Activated CD4-positive, alpha-beta T cell treated with anti-CD3 and anti-CD28 coated beads for 1 hour (primary cell): ENCODE results near the gene CDH3.
"Not testable (repeated sequence)": the region's sequence is repeated elsewhere in the genome, so short reads cannot be mapped to it uniquely, and the experiment has no call there.

ENCODE experiments used
- DNase-seq: peaks from one replicate; pipeline ENCODE4 v3.0.0-alpha.2; 2020

CDH3 gene

DNA sequence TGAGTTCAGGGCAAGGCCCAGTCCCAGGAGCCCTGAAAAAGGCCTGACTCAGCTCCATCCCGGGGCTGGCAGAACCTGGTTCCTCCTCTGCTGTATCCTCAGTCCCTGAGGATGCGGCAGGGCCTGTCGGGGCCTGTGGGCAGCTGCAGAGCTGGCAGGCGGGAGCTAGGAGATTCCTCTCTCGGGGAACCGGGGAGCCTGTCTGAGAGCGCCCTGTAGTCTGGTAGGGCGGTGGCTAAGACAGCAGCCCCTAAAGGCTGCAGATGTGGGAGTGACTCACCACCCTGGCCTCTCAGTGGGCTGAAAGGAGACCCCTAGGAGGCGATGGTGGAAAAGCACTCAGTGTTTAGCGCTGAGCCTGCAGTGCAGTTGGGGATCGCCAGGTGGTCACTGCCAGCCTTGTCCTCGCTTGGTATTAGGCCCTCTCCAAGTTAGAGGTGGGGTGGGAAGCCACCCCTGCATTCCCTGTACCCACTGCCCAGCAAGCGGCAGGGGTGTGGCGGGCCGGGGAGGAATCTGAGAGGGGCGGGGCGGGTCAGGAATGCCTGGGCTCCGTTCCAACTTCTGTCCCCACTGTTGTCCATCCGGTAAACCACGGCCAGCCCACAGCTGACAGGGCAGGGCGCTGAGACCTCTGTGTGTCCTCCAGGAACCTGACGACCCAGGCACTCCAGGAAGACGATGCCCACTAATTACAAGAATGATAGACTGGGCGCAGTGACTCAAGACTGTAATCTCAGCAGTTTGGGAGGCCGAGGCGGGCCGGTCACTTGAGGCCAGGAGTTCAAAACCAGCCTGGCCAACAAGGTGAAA, 62.4 kb downstream of the CDH3 start:
- DNase-seq = no peak

DNA sequence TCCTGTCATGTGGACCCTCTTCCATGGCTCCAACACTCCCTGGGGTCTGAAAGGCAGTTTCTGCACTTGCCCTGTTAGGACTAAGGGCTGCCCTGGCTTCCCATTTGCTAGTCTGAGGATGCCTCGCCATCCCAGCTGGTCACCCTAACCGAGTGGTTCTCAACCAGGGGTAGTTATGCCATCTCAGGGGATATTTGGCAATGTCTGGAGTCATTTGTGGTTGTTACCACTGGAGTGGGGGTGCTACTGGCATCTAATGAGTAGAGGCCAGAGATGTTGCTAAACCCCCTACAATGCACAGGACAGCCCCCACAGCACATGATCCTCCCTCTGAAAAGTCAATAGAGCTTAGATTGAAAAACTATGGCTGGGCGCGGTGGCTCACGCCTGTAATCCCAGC, 65.1 kb downstream of the CDH3 start:
- no peak for DNase-seq

DNA sequence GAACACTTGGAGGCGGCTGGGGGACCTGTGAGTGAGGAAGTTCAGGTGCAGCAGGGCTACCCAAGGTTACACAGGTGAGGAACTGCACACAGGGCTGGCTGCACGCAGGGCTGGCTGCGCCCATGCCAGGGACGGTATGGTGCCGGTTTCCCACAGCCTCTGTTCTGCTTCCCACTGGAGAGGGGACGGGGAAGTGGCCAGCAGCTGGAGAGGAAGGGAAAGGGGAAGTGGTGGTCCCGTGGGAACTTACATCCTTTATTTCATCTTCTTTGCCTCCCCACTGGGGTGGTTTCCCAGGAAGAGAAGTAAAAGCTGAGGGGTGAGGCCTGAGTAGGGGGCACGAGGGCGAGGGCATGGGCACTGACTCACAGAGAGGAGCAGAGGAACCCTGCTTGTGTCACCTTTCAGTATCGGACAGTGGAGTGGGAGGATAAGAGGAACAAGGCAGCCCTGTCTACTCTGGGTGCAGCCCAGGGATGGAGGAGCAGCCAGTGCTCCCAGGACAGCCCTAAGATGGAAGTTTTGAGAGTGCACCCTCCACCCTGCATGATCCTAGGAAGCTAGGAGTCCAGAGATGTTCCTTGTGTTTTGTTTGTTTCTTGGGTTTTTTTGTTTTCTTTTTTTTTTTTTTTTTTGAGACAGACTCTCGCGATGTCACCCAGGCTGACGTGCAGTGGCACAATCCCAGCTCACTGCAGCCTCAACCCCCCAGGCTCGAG, 66.5 kb downstream of the CDH3 start:
- DNase-seq = no peak

DNA sequence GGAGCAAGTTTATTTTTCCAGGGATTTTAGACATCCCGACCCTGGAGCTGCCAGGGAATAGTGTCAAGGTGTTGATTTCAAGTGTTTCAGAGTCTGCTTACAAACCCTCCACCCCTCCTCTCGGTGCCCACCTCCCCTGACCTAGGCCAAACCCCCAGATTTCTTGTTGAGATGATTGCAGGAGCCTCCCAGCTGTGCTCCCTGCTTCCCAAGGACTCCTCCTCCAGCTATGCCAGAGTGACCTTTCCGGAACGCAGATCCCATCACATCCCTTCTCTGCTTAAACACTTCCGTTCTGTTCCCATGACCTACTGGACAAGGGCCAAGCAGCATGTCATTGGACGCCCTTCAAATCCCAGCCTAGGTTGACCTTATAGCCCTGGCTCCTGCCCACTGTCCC, 68.3 kb downstream of the CDH3 start:
- DNase-seq = no peak

GRCh38 chr16:68715471-68715870, 70.4 kb downstream of the CDH3 start:
- DNase-seq = no peak

DNA sequence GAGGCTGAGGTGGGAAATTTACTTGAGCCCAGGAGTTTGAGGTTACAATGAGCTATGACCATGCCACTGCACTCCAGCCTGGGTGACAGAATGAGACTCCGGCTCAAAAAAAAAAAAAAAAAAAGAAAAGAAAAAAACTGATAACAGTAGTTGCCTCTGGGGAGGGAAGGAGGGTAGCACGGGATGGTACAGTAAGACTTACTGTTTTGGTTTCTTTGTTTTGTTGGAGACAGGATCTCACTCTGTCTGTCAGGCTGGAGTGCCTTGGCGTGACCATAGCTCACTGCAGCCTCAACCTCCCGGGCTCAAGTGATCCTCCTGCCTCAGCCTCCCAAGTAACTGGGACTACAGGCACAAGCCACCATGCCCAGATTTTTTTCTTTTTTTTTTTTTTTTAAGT, 71.4 kb downstream of the CDH3 start:
- not testable (repeated sequence) for DNase-seq

DNA sequence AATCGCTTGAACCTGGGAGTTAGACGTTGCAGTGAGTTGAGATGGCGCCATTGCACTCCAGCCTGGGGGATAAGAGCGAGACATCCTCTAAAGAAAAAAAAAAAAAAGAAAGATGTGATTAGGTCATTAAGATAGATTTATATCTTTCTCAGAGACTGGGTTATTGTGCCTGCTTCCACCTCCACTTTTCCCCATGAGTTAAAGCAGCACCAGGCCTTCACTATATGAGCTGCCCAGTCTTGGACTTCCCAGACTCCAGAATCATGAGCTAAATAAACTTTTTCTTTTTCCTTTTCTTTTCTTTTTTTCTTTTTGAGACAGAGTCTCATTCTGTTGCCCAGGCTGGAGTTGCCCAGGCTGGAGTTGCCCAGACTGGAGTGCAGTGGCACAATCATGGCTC, 72.6 kb downstream of the CDH3 start:
- DNase-seq = no peak

DNA sequence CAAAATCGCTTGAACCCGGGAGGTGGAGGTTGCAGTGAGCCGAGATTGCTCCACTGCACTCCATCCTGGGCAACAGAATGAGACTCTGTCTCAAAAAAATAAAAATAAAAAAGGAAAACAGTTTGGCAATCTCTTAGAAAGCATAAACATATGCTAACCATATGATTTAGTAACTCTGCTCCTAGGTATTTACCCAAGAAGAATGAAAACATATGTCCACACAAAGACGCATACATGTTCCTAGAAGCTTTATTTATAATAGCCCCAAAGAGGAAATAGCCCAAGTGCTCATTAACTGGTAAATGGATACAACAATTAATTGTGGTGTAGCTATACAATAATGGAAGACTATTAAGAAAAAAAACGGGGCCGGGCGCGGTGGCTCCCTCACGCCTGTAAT, 73.5 kb downstream of the CDH3 start:
- no peak for DNase-seq

DNA sequence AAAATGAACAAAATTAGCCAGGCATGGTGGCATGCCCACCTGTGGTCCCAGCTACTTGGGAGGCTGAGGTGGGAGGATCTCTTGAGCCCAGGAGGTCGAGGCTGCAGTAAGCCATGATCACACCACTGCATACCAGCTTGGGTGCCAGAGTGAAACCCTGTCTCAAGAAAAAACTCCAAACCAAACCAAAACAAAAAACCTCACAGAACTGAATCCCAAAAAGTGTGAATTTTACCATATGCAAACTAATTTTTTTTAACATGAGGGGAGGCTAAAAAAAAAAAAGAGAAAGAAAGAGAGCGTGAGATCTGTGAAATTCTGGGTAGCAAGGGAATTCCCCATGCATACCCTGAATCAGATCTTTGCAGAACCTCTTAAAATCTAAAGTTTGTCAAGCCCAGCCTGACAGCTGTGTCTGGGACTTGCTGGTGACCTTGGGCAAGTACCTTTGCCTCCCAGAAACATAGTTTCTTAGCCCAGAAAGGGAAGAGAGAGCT, 74.9 kb downstream of the CDH3 start:
- no peak for DNase-seq

DNA sequence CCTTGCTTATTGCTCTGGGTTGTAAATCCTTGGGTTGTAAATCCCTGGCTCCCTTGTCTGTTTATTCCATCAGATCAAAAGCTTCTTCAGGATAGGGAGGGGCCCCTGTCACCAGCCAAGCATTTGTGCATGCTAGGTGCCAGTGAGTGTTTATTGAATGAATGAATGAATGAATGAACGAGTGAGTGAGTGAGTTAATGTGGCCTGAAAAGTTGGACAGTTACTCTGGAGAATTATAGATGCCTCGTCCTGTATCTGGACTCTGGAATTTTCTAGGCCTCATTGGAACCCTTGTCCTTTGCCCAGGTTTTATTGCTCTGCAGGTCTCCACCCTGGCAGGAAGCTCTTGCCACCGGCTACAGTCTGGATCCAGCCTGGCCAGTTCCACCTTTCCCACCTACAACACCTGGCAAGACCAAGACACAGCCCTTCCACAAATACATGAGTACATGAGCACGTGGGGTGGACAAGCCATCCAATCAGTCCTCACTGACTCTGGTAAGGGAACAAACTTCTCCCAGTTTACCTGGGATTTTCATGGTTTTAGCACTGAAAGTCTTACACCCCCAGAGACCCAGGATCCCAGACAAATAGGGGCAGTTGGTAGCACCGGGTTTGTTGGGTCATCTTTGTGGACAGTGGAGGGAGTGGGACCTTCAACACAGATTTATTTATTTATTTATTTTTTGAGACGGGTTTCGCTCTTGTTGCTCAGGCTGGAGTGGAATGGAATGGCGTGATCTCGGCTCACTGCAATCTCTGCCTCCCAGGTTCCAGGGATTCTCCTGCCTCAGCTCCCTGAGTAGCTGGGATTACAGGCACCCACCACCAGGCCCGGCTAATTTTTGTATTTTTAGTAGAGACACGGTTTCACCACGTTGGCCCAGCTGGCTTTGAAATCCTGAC, 77.3 kb downstream of the CDH3 start:
- no peak for DNase-seq

DNA sequence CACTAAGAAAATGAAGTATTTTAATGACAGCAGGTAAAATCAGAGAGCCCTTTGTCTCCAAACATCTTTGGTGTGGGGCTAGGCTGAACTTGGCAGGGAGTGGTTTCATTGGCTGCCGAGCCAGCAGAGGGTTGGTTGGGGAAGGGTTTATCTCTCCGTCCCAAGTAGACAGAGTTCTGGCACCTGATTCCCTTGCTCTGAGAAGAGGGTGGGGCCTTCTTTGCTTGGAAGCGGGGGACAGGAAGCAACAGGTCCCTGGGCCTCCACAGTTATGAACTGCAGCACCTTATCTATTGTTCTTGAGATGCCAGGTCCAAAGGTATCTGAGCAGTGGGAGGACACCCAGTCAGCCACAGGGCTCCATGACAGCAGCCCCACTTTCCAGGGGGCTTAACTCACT, 79.7 kb downstream of the CDH3 start:
- no peak for DNase-seq

GRCh38 chr16:68728523-68728922, 83.4 kb downstream of the CDH3 start:
- no peak for DNase-seq

- DNase-seq = no peak
Observed at GRCh38 chr16:68731637-68732036, 86.5 kb downstream of the CDH3 start.

GRCh38 chr16:68732042-68732680, 87.1 kb downstream of the CDH3 start:
- no peak for DNase-seq

- DNase-seq = no peak
Observed at GRCh38 chr16:68732741-68733399, 87.8 kb downstream of the CDH3 start.

GRCh38 chr16:68733570-68733969, 88.5 kb downstream of the CDH3 start:
- no peak for DNase-seq

DNA sequence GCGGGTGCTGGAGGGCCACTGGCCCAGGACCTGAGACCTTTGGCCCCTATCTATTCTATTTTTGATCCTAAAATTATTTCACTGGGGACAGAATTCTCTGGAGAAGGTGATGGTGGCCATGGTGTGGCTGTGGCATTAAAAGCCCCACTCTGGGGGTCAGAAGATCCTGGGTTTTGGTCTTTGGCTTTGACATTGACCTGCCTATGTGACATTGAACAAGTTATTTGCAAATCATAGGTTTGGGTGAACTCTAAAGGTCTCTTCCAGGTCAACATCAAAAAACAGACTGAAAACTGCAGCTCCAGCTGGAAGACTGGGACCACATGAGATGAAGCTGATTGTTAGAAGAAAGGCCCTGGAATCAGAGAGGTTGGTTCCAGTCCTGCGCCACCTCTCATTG, 89.7 kb downstream of the CDH3 start:
- no peak for DNase-seq

- DNase-seq = no peak
Observed at GRCh38 chr16:68736561-68736960, 91.5 kb downstream of the CDH3 start.

DNA sequence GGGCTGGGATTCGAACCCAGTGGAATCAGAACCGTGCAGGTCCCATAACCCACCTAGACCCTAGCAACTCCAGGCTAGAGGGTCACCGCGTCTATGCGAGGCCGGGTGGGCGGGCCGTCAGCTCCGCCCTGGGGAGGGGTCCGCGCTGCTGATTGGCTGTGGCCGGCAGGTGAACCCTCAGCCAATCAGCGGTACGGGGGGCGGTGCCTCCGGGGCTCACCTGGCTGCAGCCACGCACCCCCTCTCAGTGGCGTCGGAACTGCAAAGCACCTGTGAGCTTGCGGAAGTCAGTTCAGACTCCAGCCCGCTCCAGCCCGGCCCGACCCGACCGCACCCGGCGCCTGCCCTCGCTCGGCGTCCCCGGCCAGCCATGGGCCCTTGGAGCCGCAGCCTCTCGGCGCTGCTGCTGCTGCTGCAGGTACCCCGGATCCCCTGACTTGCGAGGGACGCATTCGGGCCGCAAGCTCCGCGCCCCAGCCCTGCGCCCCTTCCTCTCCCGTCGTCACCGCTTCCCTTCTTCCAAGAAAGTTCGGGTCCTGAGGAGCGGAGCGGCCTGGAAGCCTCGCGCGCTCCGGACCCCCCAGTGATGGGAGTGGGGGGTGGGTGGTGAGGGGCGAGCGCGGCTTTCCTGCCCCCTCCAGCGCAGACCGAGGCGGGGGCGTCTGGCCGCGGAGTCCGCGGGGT, 92.1 kb downstream of the CDH3 start, which contains the start of gene CDH1:
CDH1 (plus strand) TSS at position 247 of the 684 bp plus-strand sequence; CDS start at position 371, 124 bp downstream.
- DNase-seq = no peak

- no peak for DNase-seq
Observed at GRCh38 chr16:68737730-68738629, 92.9 kb downstream of the CDH3 start.
